Vagina (tissue), 2 donors: ENCODE data around the gene ESRRG.

Experiments
- CTCF ChIP-seq, 3 experiments: fragments of 450-650 bp in 2 of 3; fragments of 200-600 bp in 1 of 3; sonication (generic) in 1 of 3; IDR thresholded peaks; one replicate each; pipeline ENCODE4 v1.5.1; 2017 to 2019; ENCODE audit warnings: antibody characterized with exemption in 3 of 3, mild to moderate bottlenecking in 2 of 3, moderate library complexity in 2 of 3
- POLR2A ChIP-seq, 2 donors: fragments of 450-650 bp; IDR thresholded peaks; one replicate each; pipeline ENCODE4 v1.6.1; 2017; ENCODE audit warnings: antibody characterized with exemption in 2 of 2, mild to moderate bottlenecking in 2 of 2, moderate library complexity in 2 of 2
- POLR2AphosphoS5 ChIP-seq, 2 donors: sonication (generic); formaldehyde crosslinking; IDR thresholded peaks; one replicate each; pipeline ENCODE4 v1.9.0; 2017; ENCODE audit warnings: antibody characterized with exemption in 2 of 2, mild to moderate bottlenecking in 2 of 2, low read depth in 1 of 2; ENCODE audit not compliant: insufficient read depth in 1 of 2

GRCh38 chr1:216621536-216621935 lies 101.7 kb downstream of the ESRRG start:
- no peak for TF ChIP-seq CTCF (IDR thresholded peaks at IDR 0.05)
- no peak for TF ChIP-seq POLR2AphosphoS5 (IDR thresholded peaks at IDR 0.05; ENCODE audit: insufficient read depth in 1 of 2, low read depth in 1 of 2)
- no peak for TF ChIP-seq POLR2A (IDR thresholded peaks at IDR 0.05)
